H9 (cell line): ENCODE measurements around the gene MAP7. TPM values are rescaled to one million over a fixed set of nuclear protein-coding genes. Genes with fewer than 3 reads are reported as not detected.

Source experiments
- DNase-seq: peaks from one replicate; pipeline ENCODE4 v3.0.0-alpha.2; 2017
- H2AFZ ChIP-seq: one replicate; pipeline ENCODE4 v1.6.1; 2013; ENCODE audit warnings: mild to moderate bottlenecking, low read length, control low read depth, moderate library complexity
- H2AK5ac ChIP-seq: 2 replicates; pipeline ENCODE4 v1.6.1; 2013; ENCODE audit warnings: low read length, control low read depth, mixed read lengths; ENCODE audit not compliant: insufficient read length
- H2BK120ac ChIP-seq: one replicate; pipeline ENCODE4 v1.6.1; 2013; ENCODE audit warnings: low read depth, mild to moderate bottlenecking, low read length, control low read depth, inconsistent platforms; ENCODE audit not compliant: poor library complexity, severe bottlenecking
- H2BK12ac ChIP-seq: 2 replicates; pipeline ENCODE4 v1.6.1; 2013; ENCODE audit warnings: low read length, control low read depth, mixed read lengths, low read depth; ENCODE audit not compliant: insufficient read length
- H2BK15ac ChIP-seq: 2 replicates; pipeline ENCODE4 v1.6.1; 2013; ENCODE audit warnings: low read depth, low read length, control low read depth
- H2BK20ac ChIP-seq: one replicate; pipeline ENCODE4 v1.6.1; 2013; ENCODE audit warnings: low read depth, mild to moderate bottlenecking, low read length, control low read depth, inconsistent platforms; ENCODE audit not compliant: poor library complexity, severe bottlenecking
- H2BK5ac ChIP-seq: 2 replicates; pipeline ENCODE4 v1.6.1; 2013; ENCODE audit warnings: low read length, control low read depth, mixed read lengths; ENCODE audit not compliant: insufficient read length
- H3K14ac ChIP-seq: 2 replicates; pipeline ENCODE4 v1.6.1; 2013; ENCODE audit warnings: low read length, control low read depth; ENCODE audit not compliant: insufficient read depth
- H3K18ac ChIP-seq: 2 replicates; pipeline ENCODE4 v1.6.1; 2013; ENCODE audit warnings: low read depth, mild to moderate bottlenecking, mixed read lengths, low read length, control low read depth; ENCODE audit not compliant: insufficient read length
- H3K23ac ChIP-seq: 2 replicates; pipeline ENCODE4 v1.6.1; 2013; ENCODE audit warnings: low read length, control low read depth, mixed read lengths, low read depth; ENCODE audit not compliant: insufficient read length
- H3K23me2 ChIP-seq: 2 replicates; pipeline ENCODE4 v1.6.1; 2013; ENCODE audit warnings: low read depth, mild to moderate bottlenecking, mixed read lengths, low read length, control low read depth; ENCODE audit not compliant: insufficient read length, poor library complexity, severe bottlenecking
- H3K27ac ChIP-seq: 2 replicates; pipeline ENCODE4 v1.5.1; 2013; ENCODE audit warnings: low read length, control low read depth, mixed read lengths, low read depth; ENCODE audit not compliant: insufficient read length
- H3K27me3 ChIP-seq: 2 replicates; pipeline ENCODE4 v1.6.1; 2013; ENCODE audit warnings: low read length, control low read depth, inconsistent platforms; ENCODE audit not compliant: insufficient read depth
- H3K4ac ChIP-seq: 2 replicates; pipeline ENCODE4 v1.6.1; 2013; ENCODE audit warnings: low read depth, mild to moderate bottlenecking, control low read depth, inconsistent platforms, low read length, moderate library complexity
- H3K4me1 ChIP-seq: 2 replicates; pipeline ENCODE4 v1.6.1; 2013; ENCODE audit warnings: low read length, control low read depth, inconsistent platforms; ENCODE audit not compliant: insufficient read depth
- H3K4me2 ChIP-seq: 2 replicates; pipeline ENCODE4 v1.6.1; 2013; ENCODE audit warnings: low read length, control low read depth, mixed read lengths; ENCODE audit not compliant: insufficient read length, insufficient read depth
- H3K56ac ChIP-seq: 2 replicates; pipeline ENCODE4 v1.6.1; 2013; ENCODE audit warnings: low read depth, mild to moderate bottlenecking, mixed read lengths, low read length, control low read depth; ENCODE audit not compliant: insufficient read length
- H3K79me1 ChIP-seq: 2 replicates; pipeline ENCODE4 v1.6.1; 2013; ENCODE audit warnings: low read depth, mild to moderate bottlenecking, moderate library complexity, low read length, control low read depth, inconsistent platforms; ENCODE audit not compliant: insufficient read depth, poor library complexity, severe bottlenecking
- H3K79me2 ChIP-seq: 2 replicates; pipeline ENCODE4 v1.6.1; 2013; ENCODE audit warnings: low read length, control low read depth, inconsistent platforms; ENCODE audit not compliant: insufficient read depth
- H3K9ac ChIP-seq: 2 replicates; pipeline ENCODE4 v1.6.1; 2013; ENCODE audit warnings: low read length, control low read depth, mixed read lengths; ENCODE audit not compliant: insufficient read length; ENCODE audit errors: extremely low read depth
- H3K9me3 ChIP-seq: one replicate; pipeline ENCODE4 v1.6.1; 2013; ENCODE audit warnings: low read depth, low read length, inconsistent platforms; ENCODE audit not compliant: control insufficient read depth
- H3T11ph ChIP-seq: one replicate; pipeline ENCODE4 v1.6.1; 2013; ENCODE audit warnings: mild to moderate bottlenecking, low read length, control low read depth, inconsistent platforms
- H4K20me1 ChIP-seq: one replicate; pipeline ENCODE4 v1.6.1; 2013; ENCODE audit not compliant: control insufficient read depth, insufficient read length, insufficient read depth
- H4K5ac ChIP-seq: 2 replicates; pipeline ENCODE4 v1.6.1; 2013; ENCODE audit warnings: low read depth, mild to moderate bottlenecking, mixed read lengths, low read length, control low read depth; ENCODE audit not compliant: insufficient read length
- H4K8ac ChIP-seq: replicated peaks from 2 replicates; pipeline ENCODE4 v1.6.1; 2013; ENCODE audit warnings: low read length, control low read depth, mixed read lengths, low read depth; ENCODE audit not compliant: insufficient read length
- H4K91ac ChIP-seq: 2 replicates; pipeline ENCODE4 v1.6.1; 2013; ENCODE audit warnings: low read depth, mild to moderate bottlenecking, moderate library complexity, mixed read lengths, low read length, control low read depth; ENCODE audit not compliant: insufficient read length
- H3K27ac Mint-ChIP-seq, 3 experiments: 2 replicates in 2 of 3; 3 replicates in 1 of 3; pipeline ENCODE4 v1.8.0; 2020 to 2021; ENCODE audit warnings: mixed read lengths in 3 of 3, mild to moderate bottlenecking in 1 of 3, moderate library complexity in 1 of 3
- H3K27me3 Mint-ChIP-seq: 2 replicates; pipeline ENCODE4 v1.8.0; 2021; ENCODE audit warnings: low read depth, mild to moderate bottlenecking, moderate library complexity, mixed read lengths
- H3K36me3 Mint-ChIP-seq, 3 experiments: 2 replicates in 2 of 3; 3 replicates in 1 of 3; pipeline ENCODE4 v1.8.0; 2020 to 2021; ENCODE audit warnings: low read depth in 3 of 3, mixed read lengths in 3 of 3; ENCODE audit not compliant: insufficient read depth in 1 of 3
- H3K4me1 Mint-ChIP-seq, 2 experiments: 2 replicates each; pipeline ENCODE4 v1.8.0; 2020; ENCODE audit warnings: mixed read lengths in 2 of 2
- H3K4me3 Mint-ChIP-seq, 2 experiments: 2 replicates in 1 of 2; 3 replicates in 1 of 2; pipeline ENCODE4 v1.8.0; 2020 to 2021; ENCODE audit warnings: mild to moderate bottlenecking in 2 of 2, mixed read lengths in 2 of 2, moderate library complexity in 1 of 2
- H3K9me3 Mint-ChIP-seq, 2 experiments: 2 replicates in 1 of 2; 3 replicates in 1 of 2; pipeline ENCODE4 v1.8.0; 2020; ENCODE audit warnings: mild to moderate bottlenecking in 2 of 2, mixed read lengths in 2 of 2, moderate library complexity in 1 of 2
- WGBS: extraction: QIAGEN DNeasy Blood & Tissue Kit; methylation state at CpG from one replicate; pipeline ENCODE4 v1.1.7; 2013; ENCODE audit warnings: missing lambda C conversion rate, low lambda C conversion rate, mixed read lengths; ENCODE audit not compliant: insufficient read length; ENCODE audit errors: extremely low coverage; 5-methylcytosine and 5-hydroxymethylcytosine counted together
- total RNA-seq: library from RNA; stranded (reverse); gene quantifications from 2 replicates; pipeline ENCODE4 v1.2.1, GENCODE V29; 2021
- TF ChIP-seq, protein P1 (sequence below): fragments of 200-600 bp; sonication (generic); conservative IDR thresholded peaks from 3 replicates; pipeline ENCODE4 v1.8.0; 2021; ENCODE audit warnings: antibody characterized with exemption, mild to moderate bottlenecking

Gene MAP7
- total RNA-seq, 1 experiment from 2014 or later, result 51.1 TPM

DNA sequence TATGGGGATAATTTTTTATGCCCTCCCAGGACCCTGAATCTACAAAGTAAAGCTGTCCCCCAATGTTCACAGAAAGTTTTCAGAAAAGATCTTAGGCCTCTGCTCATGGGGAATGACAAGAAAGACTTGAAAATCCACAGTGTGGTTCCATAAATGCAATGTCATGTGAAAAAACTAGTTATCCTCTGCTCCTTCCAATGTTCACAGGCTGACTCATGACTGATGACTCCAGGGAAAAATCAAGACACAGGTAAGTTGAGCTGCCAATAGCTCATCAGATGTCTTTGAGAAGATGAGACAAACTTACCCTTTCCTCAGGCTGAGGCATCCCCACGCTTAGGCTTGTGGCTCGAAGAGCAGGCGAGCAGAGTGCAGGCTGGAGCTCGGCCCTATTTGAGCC is 245.8 kb downstream of the MAP7 start:
- no peak overlapping the region for H2BK5ac ChIP-seq
- H3K4me1 ChIP-seq, result no peaks in the 10 kb centered on the region
- no peaks in the 10 kb centered on the region for H3K79me2 ChIP-seq
- no peak overlapping the region for H4K91ac ChIP-seq
- no peak overlapping the region for H2AFZ ChIP-seq
- Mint-ChIP-seq H3K36me3 (no peaks in the 10 kb centered on the region), H3K27me3 (peaks cover 4% of the 10 kb centered on the region; the same call in 1 of the 2 replicates), H3K9me3 (no peaks in the 10 kb centered on the region; a peak in 1 of 5 replicates), H3K4me3 (no peak overlapping the region), H3K4me1 (peaks cover 0 to 4% of the 10 kb centered on the region in 2 experiments; a peak in 3 of 4 replicates), H3K27ac (no peak overlapping the region)
- TF ChIP-seq, protein P1, sequence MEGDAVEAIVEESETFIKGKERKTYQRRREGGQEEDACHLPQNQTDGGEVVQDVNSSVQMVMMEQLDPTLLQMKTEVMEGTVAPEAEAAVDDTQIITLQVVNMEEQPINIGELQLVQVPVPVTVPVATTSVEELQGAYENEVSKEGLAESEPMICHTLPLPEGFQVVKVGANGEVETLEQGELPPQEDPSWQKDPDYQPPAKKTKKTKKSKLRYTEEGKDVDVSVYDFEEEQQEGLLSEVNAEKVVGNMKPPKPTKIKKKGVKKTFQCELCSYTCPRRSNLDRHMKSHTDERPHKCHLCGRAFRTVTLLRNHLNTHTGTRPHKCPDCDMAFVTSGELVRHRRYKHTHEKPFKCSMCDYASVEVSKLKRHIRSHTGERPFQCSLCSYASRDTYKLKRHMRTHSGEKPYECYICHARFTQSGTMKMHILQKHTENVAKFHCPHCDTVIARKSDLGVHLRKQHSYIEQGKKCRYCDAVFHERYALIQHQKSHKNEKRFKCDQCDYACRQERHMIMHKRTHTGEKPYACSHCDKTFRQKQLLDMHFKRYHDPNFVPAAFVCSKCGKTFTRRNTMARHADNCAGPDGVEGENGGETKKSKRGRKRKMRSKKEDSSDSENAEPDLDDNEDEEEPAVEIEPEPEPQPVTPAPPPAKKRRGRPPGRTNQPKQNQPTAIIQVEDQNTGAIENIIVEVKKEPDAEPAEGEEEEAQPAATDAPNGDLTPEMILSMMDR, result no peak
- no peaks in the 10 kb centered on the region for H3K27me3 ChIP-seq
- H3K18ac ChIP-seq, result no peak overlapping the region
- H4K8ac ChIP-seq, result no peak overlapping the region
- no peaks in the 10 kb centered on the region for H3K9me3 ChIP-seq
- H3K56ac ChIP-seq, result no peak overlapping the region
- H3K23me2 ChIP-seq, result no peaks in the 10 kb centered on the region
- H2BK15ac ChIP-seq, result no peak overlapping the region
- H3T11ph ChIP-seq, result no peak overlapping the region
- no peak overlapping the region for H2AK5ac ChIP-seq
- H3K4ac ChIP-seq, result no peak overlapping the region
- no peak overlapping the region for H2BK12ac ChIP-seq
- H3K14ac ChIP-seq, result no peak overlapping the region
- H4K20me1 ChIP-seq, result no peaks in the 10 kb centered on the region
- no CpG with 5 or more reads among the region's 4 CpGs for WGBS
- no peak overlapping the region for H2BK120ac ChIP-seq
- no peak overlapping the region for H3K27ac ChIP-seq
- no peaks in the 10 kb centered on the region for H3K79me1 ChIP-seq
- H3K9ac ChIP-seq, result no peak overlapping the region
- H3K4me2 ChIP-seq, result no peak overlapping the region
- no peak overlapping the region for H4K5ac ChIP-seq
- no peak overlapping the region for H3K23ac ChIP-seq
- DNase-seq, result no peak
- H2BK20ac ChIP-seq, result no peak overlapping the region
